ENCODE data around the gene FAM216B. TPM values are rescaled to one million over a fixed set of nuclear protein-coding genes. Genes with fewer than 3 reads are reported as not detected.

FAM216B gene
- polyA plus RNA-seq, 3 donors = not detected

DNA sequence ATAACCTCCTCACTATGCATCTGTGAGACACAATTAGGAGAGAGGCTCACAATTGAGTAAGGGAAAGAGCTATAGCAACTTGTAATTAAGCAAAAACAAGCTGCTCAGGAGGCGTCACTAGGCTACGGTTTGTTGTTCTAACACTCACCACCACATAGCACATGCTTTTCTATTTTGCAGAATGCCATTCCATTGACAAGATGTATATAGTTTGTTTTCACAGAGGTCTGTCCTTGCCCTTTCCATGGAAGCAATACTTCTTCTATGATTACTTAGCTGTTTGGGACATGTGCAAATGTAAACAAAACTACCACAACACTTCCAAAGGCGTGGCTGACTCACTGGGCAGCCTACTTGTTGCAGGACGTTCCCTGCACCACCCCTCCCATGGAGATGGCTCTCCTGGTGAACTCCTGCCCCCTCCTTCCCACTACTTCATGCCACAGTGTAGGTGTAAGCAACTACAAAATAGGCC lies 33.9 kb upstream of the FAM216B start:
- Histone ChIP-seq H2AFZ (ENCODE audit: insufficient read depth, low read depth, low read length, poor library complexity, severe bottlenecking) (no peak overlapping the region), H3K27ac (ENCODE audit: low read depth in 1 of 2, low read length in 2 of 2) (no peak overlapping the region), H4K20me1 (ENCODE audit: insufficient read depth, low read length) (no peaks in the 10 kb centered on the region), H3K4me3 (replicated peaks in 1 of 3; ENCODE audit: low read depth in 2 of 3, low read length in 3 of 3) (no peak overlapping the region), H3K36me3 (replicated peaks in 1 of 2; ENCODE audit: control insufficient read depth in 1 of 2, insufficient read depth in 2 of 2, low read length in 2 of 2) (no peaks in the 10 kb centered on the region), H3K4me1 (ENCODE audit: control insufficient read depth in 1 of 2, insufficient read depth in 2 of 2, low read length in 2 of 2) (no peaks in the 10 kb centered on the region), H3K9me3 (replicated peaks in 1 of 2; ENCODE audit: control insufficient read depth in 1 of 2, insufficient read depth in 1 of 2, low read length in 2 of 2) (no peaks in the 10 kb centered on the region), H3K79me2 (ENCODE audit: insufficient read depth, low read length) (no peaks in the 10 kb centered on the region), H3K27me3 (ENCODE audit: control insufficient read depth in 2 of 2, insufficient read depth in 2 of 2, low read length in 2 of 2) (no peaks in the 10 kb centered on the region), H3K9ac (ENCODE audit: insufficient read depth, low read length, poor library complexity, severe bottlenecking) (no peak overlapping the region), H3K4me2 (replicated peaks; ENCODE audit: extremely low read depth, low read length, poor library complexity, severe bottlenecking) (no peak overlapping the region)
- intact Hi-C loops (cut with micrococcal nuclease) = no loop called here
- Mint-ChIP-seq H3K4me1 (peaks cover 8% of the 10 kb centered on the region), H3K4me3 (no peak overlapping the region), H3K36me3 (no peaks in the 10 kb centered on the region), H3K9me3 (peaks cover 0 to 5% (median 0%) of the 10 kb centered on the region in 7 donors), H3K27me3 (ENCODE audit: low read depth in 3 of 3) (peaks cover 0 to 6% (median 1%) of the 10 kb centered on the region in 3 donors), H3K27ac (no peak overlapping the region)
- DNase-seq = no peak
- WGBS (ENCODE audit: insufficient coverage) = 90% methylated on average over 2 of the region's 4 CpGs
- TF ChIP-seq, protein P1, sequence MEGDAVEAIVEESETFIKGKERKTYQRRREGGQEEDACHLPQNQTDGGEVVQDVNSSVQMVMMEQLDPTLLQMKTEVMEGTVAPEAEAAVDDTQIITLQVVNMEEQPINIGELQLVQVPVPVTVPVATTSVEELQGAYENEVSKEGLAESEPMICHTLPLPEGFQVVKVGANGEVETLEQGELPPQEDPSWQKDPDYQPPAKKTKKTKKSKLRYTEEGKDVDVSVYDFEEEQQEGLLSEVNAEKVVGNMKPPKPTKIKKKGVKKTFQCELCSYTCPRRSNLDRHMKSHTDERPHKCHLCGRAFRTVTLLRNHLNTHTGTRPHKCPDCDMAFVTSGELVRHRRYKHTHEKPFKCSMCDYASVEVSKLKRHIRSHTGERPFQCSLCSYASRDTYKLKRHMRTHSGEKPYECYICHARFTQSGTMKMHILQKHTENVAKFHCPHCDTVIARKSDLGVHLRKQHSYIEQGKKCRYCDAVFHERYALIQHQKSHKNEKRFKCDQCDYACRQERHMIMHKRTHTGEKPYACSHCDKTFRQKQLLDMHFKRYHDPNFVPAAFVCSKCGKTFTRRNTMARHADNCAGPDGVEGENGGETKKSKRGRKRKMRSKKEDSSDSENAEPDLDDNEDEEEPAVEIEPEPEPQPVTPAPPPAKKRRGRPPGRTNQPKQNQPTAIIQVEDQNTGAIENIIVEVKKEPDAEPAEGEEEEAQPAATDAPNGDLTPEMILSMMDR (IDR thresholded peaks at IDR 0.05) = no peak

DNA sequence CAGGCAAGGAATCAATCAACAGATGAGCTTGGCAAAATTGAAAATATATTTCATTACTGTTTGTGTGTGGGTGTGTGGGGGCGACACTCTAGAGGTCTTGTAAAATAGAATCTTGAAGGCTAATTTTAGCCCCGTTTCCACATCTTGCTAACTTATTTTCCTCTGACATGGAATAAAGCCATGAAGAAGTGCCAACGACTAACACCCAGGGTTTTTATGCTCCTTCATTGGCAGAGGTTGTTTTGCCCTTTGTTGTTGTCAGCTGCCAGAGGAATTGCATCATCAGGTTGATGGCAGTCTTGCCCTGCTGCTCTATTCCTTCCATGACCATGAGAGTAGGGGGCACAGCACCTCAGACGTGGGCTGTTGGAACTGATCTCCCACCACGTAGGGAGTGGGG lies 30.6 kb upstream of the FAM216B start:
- H3K27ac Mint-ChIP-seq = no peak overlapping the region
- no peak overlapping the region for H3K4me3 Mint-ChIP-seq

More for the DNA sequence above, 30.6 kb upstream of the FAM216B start:
- Histone ChIP-seq H3K36me3 (replicated peaks in 1 of 2; ENCODE audit: control insufficient read depth in 1 of 2, insufficient read depth in 2 of 2, low read length in 2 of 2) (no peaks in the 10 kb centered on the region), H3K79me2 (ENCODE audit: insufficient read depth, low read length) (no peaks in the 10 kb centered on the region), H3K9me3 (replicated peaks in 1 of 2; ENCODE audit: control insufficient read depth in 1 of 2, insufficient read depth in 1 of 2, low read length in 2 of 2) (no peaks in the 10 kb centered on the region), H3K27me3 (ENCODE audit: control insufficient read depth in 2 of 2, insufficient read depth in 2 of 2, low read length in 2 of 2) (no peaks in the 10 kb centered on the region), H3K9ac (ENCODE audit: insufficient read depth, low read length, poor library complexity, severe bottlenecking) (no peak overlapping the region), H3K4me2 (replicated peaks; ENCODE audit: extremely low read depth, low read length, poor library complexity, severe bottlenecking) (no peak overlapping the region), H3K4me1 (ENCODE audit: control insufficient read depth in 1 of 2, insufficient read depth in 2 of 2, low read length in 2 of 2) (no peaks in the 10 kb centered on the region), H4K20me1 (ENCODE audit: insufficient read depth, low read length) (no peaks in the 10 kb centered on the region), H3K27ac (ENCODE audit: low read depth in 1 of 2, low read length in 2 of 2) (no peak overlapping the region), H3K4me3 (replicated peaks in 1 of 3; ENCODE audit: low read depth in 2 of 3, low read length in 3 of 3) (no peak overlapping the region), H2AFZ (ENCODE audit: insufficient read depth, low read depth, low read length, poor library complexity, severe bottlenecking) (no peak overlapping the region)
- 86% methylated on average over 5 of the region's 5 CpGs for WGBS (ENCODE audit: insufficient coverage)
- intact Hi-C loops (cut with micrococcal nuclease) = no loop called here
- Mint-ChIP-seq H3K36me3 (no peaks in the 10 kb centered on the region), H3K27me3 (ENCODE audit: low read depth in 3 of 3) (peaks cover 0 to 4% (median 1%) of the 10 kb centered on the region in 3 donors), H3K4me1 (no peaks in the 10 kb centered on the region), H3K9me3 (peaks cover 0 to 2% (median 0%) of the 10 kb centered on the region in 7 donors)
- TF ChIP-seq, protein P1 (IDR thresholded peaks at IDR 0.05) = no peak
- DNase-seq = no peak

Data from CD14-positive monocyte (primary cell).